HCT116 (cell line): ENCODE measurements around the gene TMEM212. TPM values are rescaled to one million over a fixed set of nuclear protein-coding genes. Genes with fewer than 3 reads are reported as not detected.

ENCODE experiments used
- ATAC-seq: fragments of 200-7000 bp; cut with Tn5 transposase; 2 replicates; pipeline ENCODE4 v1.9.1; 2020; ENCODE audit warnings: mild to moderate bottlenecking, moderate library complexity
- BruUV-seq: library from RNA; stranded (reverse); fragments of 400-500 nt; replicated peaks from 2 replicates; lab custom pipeline; 2021; lab: Mats Ljungman, UMichigan
- CTCF ChIA-PET: fragments of 300-600 bp; sonication (Branson Sonifier 250); formaldehyde crosslinking; loops from one replicate; lab custom pipeline; 2021; ENCODE audit warnings: antibody characterized with exemption; lab: Charles Lee
- POLR2A ChIA-PET: fragments of 300-600, 350-600 bp; sonication (Branson Sonifier 250); formaldehyde crosslinking; loops from one replicate; lab custom pipeline; 2021; ENCODE audit warnings: antibody characterized with exemption; lab: Charles Lee
- RAD21 ChIA-PET, 2 experiments: fragments of 300-600 bp; sonication (Branson Sonifier 250); formaldehyde crosslinking; loops; one replicate each; lab custom pipeline; 2023; ENCODE audit warnings: low total read pairs in 2 of 2; ENCODE audit not compliant: uncharacterized antibody in 2 of 2, unreplicated experiment in 2 of 2, low non-redundant PET in 1 of 2; lab: Charles Lee
- DNase-seq: peaks from one replicate; pipeline ENCODE4 v3.0.0-alpha.2; 2010; ENCODE audit warnings: low read depth, low spot score
- H2AFZ ChIP-seq: fragments of 200-600 bp; shearing (Covaris generic), sonication (generic); 2 replicates; pipeline ENCODE4 v1.6.1; 2017; ENCODE audit warnings: low read depth, mixed run types, mixed read lengths, antibody characterized with exemption, low read length; ENCODE audit not compliant: poor library complexity, severe bottlenecking
- H3K27ac ChIP-seq: 2 replicates; pipeline ENCODE4 v1.5.1; 2012; ENCODE audit warnings: low read depth, low read length
- H3K27me3 ChIP-seq: fragments of 200-600 bp; sonication (generic); 2 replicates; pipeline ENCODE4 v1.6.1; 2016; ENCODE audit warnings: mixed run types, low read length, mixed read lengths; ENCODE audit not compliant: insufficient read depth
- H3K36me3 ChIP-seq, 2 experiments: fragments of 200-500 bp in 1 of 2; fragments of 200-600 bp in 1 of 2; sonication (Bioruptor generic) in 1 of 2; sonication (generic) in 1 of 2; 2 replicates each; pipeline versions ENCODE4 v1.5.1 to v1.6.1; 2014 to 2016; ENCODE audit warnings: low read length in 2 of 2, inconsistent platforms in 1 of 2, mixed read lengths in 1 of 2, mixed run types in 1 of 2; ENCODE audit not compliant: insufficient read depth in 2 of 2, control insufficient read depth in 1 of 2
- H3K4me1 ChIP-seq, 2 experiments: fragments of 200-600 bp in 1 of 2; sonication (generic) in 1 of 2; 2 replicates each; pipeline versions ENCODE4 v1.5.1 to v1.6.1; 2012 to 2017; ENCODE audit warnings: low read length in 2 of 2, inconsistent platforms in 1 of 2, mild to moderate bottlenecking in 1 of 2, mixed read lengths in 1 of 2, mixed run types in 1 of 2, moderate library complexity in 1 of 2; ENCODE audit not compliant: insufficient read depth in 2 of 2, control insufficient read depth in 1 of 2
- H3K4me2 ChIP-seq: fragments of 200-600 bp; sonication (generic); 2 replicates; pipeline ENCODE4 v1.6.1; 2017; ENCODE audit warnings: mixed run types, low read length, mixed read lengths
- H3K4me3 ChIP-seq, 2 experiments: fragments of 200-600 bp in 1 of 2; sonication (generic) in 1 of 2; replicated peaks in 1 of 2; 2 replicates each; pipeline ENCODE4 v1.5.1; 2011 to 2016; ENCODE audit warnings: low read length in 2 of 2, control low read depth in 1 of 2, low read depth in 1 of 2, mild to moderate bottlenecking in 1 of 2, mixed read lengths in 1 of 2, mixed run types in 1 of 2
- H3K79me2 ChIP-seq: fragments of 200-600 bp; sonication (generic); 2 replicates; pipeline ENCODE4 v1.6.1; 2017; ENCODE audit warnings: mild to moderate bottlenecking, mixed run types, low read length, moderate library complexity, mixed read lengths; ENCODE audit not compliant: insufficient read depth
- H3K9ac ChIP-seq: fragments of 200-600 bp; sonication (generic); 2 replicates; pipeline ENCODE4 v1.6.1; 2016; ENCODE audit warnings: low read length, mixed read lengths
- H3K9me2 ChIP-seq: fragments of 200-600 bp; sonication (generic), shearing (Covaris generic); 2 replicates; pipeline ENCODE4 v1.6.1; 2017; ENCODE audit warnings: mixed run types, mild to moderate bottlenecking, moderate library complexity; ENCODE audit not compliant: insufficient read depth
- H3K9me3 ChIP-seq, 2 experiments: fragments of 200-500 bp in 1 of 2; fragments of 200-600 bp in 1 of 2; sonication (Bioruptor generic) in 1 of 2; sonication (generic) in 1 of 2; 2 replicates each; pipeline ENCODE4 v1.6.1; 2014 to 2017; ENCODE audit warnings: low read length in 2 of 2, mixed read lengths in 2 of 2, inconsistent platforms in 1 of 2, low read depth in 1 of 2, mild to moderate bottlenecking in 1 of 2, mixed run types in 1 of 2, moderate library complexity in 1 of 2; ENCODE audit not compliant: control insufficient read depth in 1 of 2, insufficient read depth in 1 of 2
- H4K20me1 ChIP-seq: fragments of 200-600 bp; sonication (generic), shearing (Covaris generic); 2 replicates; pipeline ENCODE4 v1.6.1; 2017; ENCODE audit warnings: mixed run types, mild to moderate bottlenecking, moderate library complexity; ENCODE audit not compliant: insufficient read depth
- CBX3 ChIP-seq: IDR thresholded peaks from 2 replicates; pipeline ENCODE4 v1.6.1; 2012; ENCODE audit warnings: low read depth
- CEBPB ChIP-seq: IDR thresholded peaks from 2 replicates; pipeline ENCODE4 v1.6.1; 2012; ENCODE audit warnings: low read depth
- ELF1 ChIP-seq: IDR thresholded peaks from 2 replicates; pipeline ENCODE4 v1.6.1; 2012; ENCODE audit warnings: low read depth, borderline replicate concordance
- EZH2phosphoT487 ChIP-seq: fragments of 200-600 bp; IDR thresholded peaks from 2 replicates; pipeline ENCODE4 v1.6.1; 2018; ENCODE audit warnings: antibody characterized with exemption, borderline replicate concordance
- POLR2AphosphoS5 ChIP-seq: IDR thresholded peaks from 2 replicates; pipeline ENCODE4 v1.6.1; 2011; ENCODE audit warnings: mild to moderate bottlenecking, low read depth, low read length, moderate library complexity
- RAD21 ChIP-seq: IDR thresholded peaks from 2 replicates; pipeline ENCODE4 v1.6.1; 2012; ENCODE audit warnings: low read depth, mild to moderate bottlenecking
- REST ChIP-seq: IDR thresholded peaks from 2 replicates; pipeline ENCODE4 v1.6.1; 2012; ENCODE audit warnings: low read depth
- SRF ChIP-seq: IDR thresholded peaks from 2 replicates; pipeline ENCODE4 v1.6.1; 2012; ENCODE audit warnings: low read depth
- intact Hi-C: fragments of 100-400 bp; cut with micrococcal nuclease; formaldehyde crosslinking; loops from 2 replicates; pipeline ENCODE4 v1.10.0; 2022
- total RNA-seq: library from RNA; stranded (reverse); gene quantifications from one replicate; pipeline ENCODE4 v1.2.1, GENCODE V29; 2021; ENCODE audit not compliant: unreplicated experiment

TMEM212 gene
- total RNA-seq, 1 experiment from 2014 or later: not detected

- no peak for TF ChIP-seq SRF
- no peak for TF ChIP-seq RAD21
- TF ChIP-seq, all 23 proteins: peak for 0
Measured at GRCh38 chr3:171892457-171892856, 49.3 kb downstream of the TMEM212 start (continued).

GRCh38 chr3:171895291-171895690 is 52.1 kb downstream of the TMEM212 start:
- no peaks in the 10 kb centered on the region for H3K9me3 ChIP-seq
- CTCF ChIA-PET: no interaction called here
- POLR2A ChIA-PET: no interaction called here
- H3K9me2 ChIP-seq: no peaks in the 10 kb centered on the region
- no peaks in the 10 kb centered on the region for H3K79me2 ChIP-seq
- H3K4me1 ChIP-seq: no peaks in the 10 kb centered on the region
- no peak for ATAC-seq
- DNase-seq: no peak
- H3K9ac ChIP-seq: no peak overlapping the region
- no peaks in the 10 kb centered on the region for H4K20me1 ChIP-seq
- H3K36me3 ChIP-seq: no peaks in the 10 kb centered on the region
- RAD21 ChIA-PET: no interaction called here
- intact Hi-C loops: no loop called here
- no peak overlapping the region for H3K4me3 ChIP-seq
- TF ChIP-seq EZH2phosphoT487: no peak
- no peak for TF ChIP-seq ELF1
- no peak for TF ChIP-seq POLR2AphosphoS5
- TF ChIP-seq REST: no peak
- no peak for TF ChIP-seq CBX3
- TF ChIP-seq CEBPB: no peak
- H2AFZ ChIP-seq: no peak overlapping the region
- no TSS peak for BruUV-seq
- H3K27ac ChIP-seq: no peak overlapping the region
- H3K4me2 ChIP-seq: no peak overlapping the region
- peaks cover 7% of the 10 kb centered on the region; the same call in 1 of the 2 replicates for H3K27me3 ChIP-seq
